ENCODE measurements around the gene PRKAA1. TPM values are rescaled to one million over a fixed set of nuclear protein-coding genes. Genes with fewer than 3 reads are reported as not detected.

The PRKAA1 gene
- total and polyA plus RNA-seq, 9 donors, result 22.9 to 77.1 (median 58.1) TPM

- 1 to 5% (median 2%) methylated on average over 6 of the region's 6 CpGs for WGBS, 3 donors
- intact Hi-C loops (cut with DNase I), result loop anchor here in 3 of 4 donors (5.0 to 10.0 kb wide), 3 partner anchors 80 to 128 kb away; partner anchors contain the start of gene RPL37 (in 1 of the 3)
- H3K27ac ChIP-seq, result peak overlapping the region; percentile 90 to 94
These were observed 43.6 kb downstream of the PRKAA1 start for GRCh38 chr5:40754381-40755092.

GRCh38 chr5:40746703-40747102 is 51.5 kb downstream of the PRKAA1 start:
- no peak overlapping the region for H3K27ac ChIP-seq
- WGBS, 3 donors, result 38 to 44% (median 41%) methylated on average over 4 of the region's 4 CpGs
- intact Hi-C loops (cut with DNase I), result no loop called here

More at GRCh38 chr5:40754381-40755092, 43.6 kb downstream of the PRKAA1 start:
- Histone ChIP-seq H3K9me3 (no peaks in the 10 kb centered on the region), H3K4me1 (ENCODE audit: insufficient read depth) (peaks cover 6% of the 10 kb centered on the region), H3K4me3 (peak overlapping the region; percentile 71), H3K36me3 (no peaks in the 10 kb centered on the region), H3K27me3 (no peaks in the 10 kb centered on the region)
- DNase-seq, result no peak
- no peak for TF ChIP-seq EP300 (IDR thresholded peaks at IDR 0.05)

GRCh38 chr5:40743771-40744170 is 54.4 kb downstream of the PRKAA1 start:
- H3K9me3 ChIP-seq, result no peaks in the 10 kb centered on the region
- peaks cover 2% of the 10 kb centered on the region for H3K4me1 ChIP-seq (ENCODE audit: insufficient read depth)
- WGBS, 3 donors, result 87 to 93% (median 90%) methylated on average over 2 of the region's 2 CpGs
- no peaks in the 10 kb centered on the region for H3K36me3 ChIP-seq
- H3K27ac ChIP-seq, result no peak overlapping the region
- TF ChIP-seq EP300 (IDR thresholded peaks at IDR 0.05) (no peak), CTCF (IDR thresholded peaks at IDR 0.05) (no peak), POLR2A (IDR thresholded peaks at IDR 0.05) (no peak)
- H3K27me3 ChIP-seq, result no peaks in the 10 kb centered on the region
- intact Hi-C loops (cut with DNase I), result no loop called here
- no peak overlapping the region for H3K4me3 ChIP-seq
- DNase-seq, result no peak

More at GRCh38 chr5:40746703-40747102, 51.5 kb downstream of the PRKAA1 start:
- DNase-seq, result no peak
- TF ChIP-seq POLR2A (IDR thresholded peaks at IDR 0.05) (no peak), CTCF (IDR thresholded peaks at IDR 0.05) (no peak), EP300 (IDR thresholded peaks at IDR 0.05) (no peak)
- Histone ChIP-seq H3K9me3 (no peaks in the 10 kb centered on the region), H3K4me3 (no peak overlapping the region), H3K4me1 (ENCODE audit: insufficient read depth) (peaks cover 4% of the 10 kb centered on the region), H3K27me3 (no peaks in the 10 kb centered on the region), H3K36me3 (no peaks in the 10 kb centered on the region)

GRCh38 chr5:40738502-40738901 is 59.7 kb downstream of the PRKAA1 start:
- H3K27ac ChIP-seq, result no peak overlapping the region
- no peaks in the 10 kb centered on the region for H3K9me3 ChIP-seq
- no peak for DNase-seq
- no peaks in the 10 kb centered on the region for H3K36me3 ChIP-seq
- peaks cover 3% of the 10 kb centered on the region for H3K4me1 ChIP-seq (ENCODE audit: insufficient read depth)
- intact Hi-C loops (cut with DNase I), result no loop called here
- no peak overlapping the region for H3K4me3 ChIP-seq
- TF ChIP-seq EP300 (IDR thresholded peaks at IDR 0.05), result no peak
- TF ChIP-seq CTCF (IDR thresholded peaks at IDR 0.05), result no peak
- no peak for TF ChIP-seq POLR2A (IDR thresholded peaks at IDR 0.05)
- no peaks in the 10 kb centered on the region for H3K27me3 ChIP-seq
